Spleen (tissue), 7 donors: ENCODE data around the gene TBC1D2.

Experiments used
- CTCF ChIP-seq, 11 experiments: fragments of 200-600 bp in 7 of 11; fragments of 450-650 bp in 4 of 11; sonication (generic) in 4 of 11; IDR thresholded peaks in 8 of 11; conservative IDR thresholded peaks in 3 of 11; 1 replicate in 7 of 11; 2 replicates in 4 of 11; pipeline versions ENCODE4 v1.4.0 to v1.8.0; 2016 to 2021; ENCODE audit warnings: antibody characterized with exemption in 11 of 11, inconsistent platforms in 4 of 11, mild to moderate bottlenecking in 1 of 11
- POLR2A ChIP-seq, 3 donors: fragments of 450-650 bp; IDR thresholded peaks; one replicate each; pipeline ENCODE4 v1.5.1; 2017; ENCODE audit warnings: antibody characterized with exemption in 3 of 3, mild to moderate bottlenecking in 1 of 3
- POLR2AphosphoS5 ChIP-seq, 3 donors: sonication (generic); formaldehyde crosslinking; IDR thresholded peaks; one replicate each; pipeline ENCODE4 v1.5.1; 2017; ENCODE audit warnings: antibody characterized with exemption in 3 of 3
- donor health status: DM: no; HTN: no; CAD: no; lungs with moderate emphysema.
- donor health status: DM: no; HTN: no; CAD: no.
- donor health status: DM: no; HTN: no; CAD: no.

- no peak for TF ChIP-seq POLR2A (IDR thresholded peaks at IDR 0.05)
- TF ChIP-seq CTCF (IDR thresholded peaks at IDR 0.05 in 8 of 11, conservative IDR thresholded peaks at IDR 0.05 in 3 of 11), result no peak
- no peak for TF ChIP-seq POLR2AphosphoS5 (IDR thresholded peaks at IDR 0.05)
Observed at GRCh38 chr9:98229620-98230019, 25.8 kb downstream of the TBC1D2 start.
